GM18499 (cell line): Measurements from ENCODE around the gene SCN2B.

ENCODE experiments used
- ATAC-seq: cut with Tn5 transposase; IDR thresholded peaks from one replicate; pipeline ENCODE4 v1.9.1; 2021; ENCODE audit warnings: moderate number of reproducible peaks; ENCODE audit not compliant: insufficient read depth, unreplicated experiment

The SCN2B gene

DNA sequence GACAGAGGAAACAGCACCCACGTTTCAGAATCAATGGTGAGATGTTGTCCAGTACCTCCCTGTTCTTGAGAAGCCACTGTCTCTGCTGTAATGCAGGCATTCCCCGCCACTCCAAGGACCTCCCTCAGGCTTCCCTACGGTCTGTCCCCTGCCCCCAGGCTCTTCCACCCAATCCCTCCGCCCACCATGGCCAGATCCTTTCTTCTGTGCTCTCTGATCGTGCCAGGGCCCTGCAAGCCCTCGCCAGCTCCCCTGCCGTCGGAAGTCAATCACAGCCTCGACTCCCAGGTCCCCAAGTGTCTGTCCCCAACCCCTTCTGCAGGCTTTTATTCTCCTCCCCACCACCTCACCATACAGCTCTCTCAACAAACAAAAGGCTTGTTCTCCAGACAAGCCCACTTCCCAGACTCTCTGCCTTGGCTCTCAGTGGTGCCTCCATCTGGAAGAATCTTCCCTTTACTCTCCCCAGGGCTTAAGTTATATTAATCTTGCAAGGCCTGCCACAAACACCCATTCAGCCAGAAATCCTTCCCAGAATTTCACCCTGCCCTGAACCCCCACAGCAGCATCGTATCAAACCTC lies 37.5 kb downstream of the SCN2B start:
- ATAC-seq = no peak

- ATAC-seq = no peak
These were observed 39.6 kb downstream of the SCN2B start for GRCh38 chr11:118136801-118137200.

GRCh38 chr11:118136341-118136740 lies 40.1 kb downstream of the SCN2B start:
- no peak for ATAC-seq

- no peak for ATAC-seq
These were observed 40.7 kb downstream of the SCN2B start for GRCh38 chr11:118135796-118136165.

DNA sequence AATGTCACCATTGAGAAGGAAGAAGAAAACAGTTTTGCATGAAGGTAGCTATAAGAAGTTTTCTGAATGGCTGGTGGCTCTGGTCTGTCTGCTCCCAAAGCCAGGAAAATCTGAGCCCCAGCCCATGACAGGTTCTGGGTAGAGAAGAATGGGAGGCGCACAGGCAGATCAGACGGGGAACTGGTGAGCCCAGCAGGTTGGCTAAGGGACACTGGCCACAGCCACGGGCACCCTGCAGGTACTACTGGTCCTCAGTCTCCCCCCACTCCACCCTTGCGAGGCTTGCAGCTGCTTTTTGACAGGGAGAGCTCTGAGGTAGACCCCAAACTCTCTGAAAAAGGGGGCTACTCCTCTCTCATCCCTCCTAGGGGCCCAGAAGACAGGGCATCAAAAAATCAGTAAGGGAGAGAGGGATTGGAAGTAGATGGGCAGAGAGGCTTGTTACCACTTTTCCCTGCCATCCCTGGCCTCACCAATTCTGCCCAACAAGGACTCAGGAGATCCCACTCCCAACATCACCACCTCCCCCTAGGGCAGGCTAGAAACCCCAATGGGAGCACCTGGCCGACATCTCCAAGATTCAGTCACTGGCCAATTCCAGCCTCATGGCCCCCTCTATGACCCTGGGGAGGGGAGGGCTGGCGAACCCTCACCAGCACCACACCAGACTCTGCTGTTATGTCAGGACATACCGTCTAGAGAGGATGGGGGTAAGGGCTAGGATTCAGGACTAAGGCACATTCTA lies 41.2 kb downstream of the SCN2B start:
- ATAC-seq = no peak

GRCh38 chr11:118133816-118134215 lies 42.6 kb downstream of the SCN2B start:
- ATAC-seq = no peak

- no peak for ATAC-seq
These were observed 43.9 kb downstream of the SCN2B start for GRCh38 chr11:118132385-118133151.

DNA sequence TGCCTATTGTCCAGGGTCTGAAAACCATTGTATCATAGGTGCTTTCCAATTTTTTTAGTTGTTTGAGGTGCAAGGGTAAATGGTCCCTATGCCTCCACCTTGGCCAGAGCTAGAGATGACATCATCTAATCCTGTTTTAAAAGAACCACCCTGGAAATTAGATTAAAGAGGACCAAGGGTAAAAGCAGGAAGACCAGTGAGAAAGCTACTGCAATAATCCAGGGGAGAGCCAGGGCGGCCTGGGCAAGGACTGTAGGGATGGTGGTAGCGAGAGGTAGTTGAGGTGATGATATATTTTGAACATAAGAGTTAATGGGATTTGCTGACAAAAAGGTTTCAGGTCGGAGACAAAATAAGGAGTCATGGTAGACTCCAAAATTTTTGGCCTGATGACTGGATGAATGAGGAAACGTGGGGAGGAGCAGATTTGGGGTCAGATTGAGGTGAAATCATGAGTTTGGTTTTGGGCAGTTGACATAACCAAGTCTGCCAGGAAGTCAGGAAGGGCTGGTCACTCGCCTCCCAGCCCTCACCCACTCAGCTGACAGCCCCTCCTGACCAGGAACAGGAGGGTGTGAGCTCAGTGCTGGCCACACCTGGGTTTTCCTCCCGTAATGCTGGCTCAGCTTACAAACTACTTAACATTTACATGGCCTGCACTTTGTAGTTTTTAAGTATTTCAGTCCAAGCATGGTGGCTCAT lies 46.8 kb downstream of the SCN2B start:
- no peak for ATAC-seq

DNA sequence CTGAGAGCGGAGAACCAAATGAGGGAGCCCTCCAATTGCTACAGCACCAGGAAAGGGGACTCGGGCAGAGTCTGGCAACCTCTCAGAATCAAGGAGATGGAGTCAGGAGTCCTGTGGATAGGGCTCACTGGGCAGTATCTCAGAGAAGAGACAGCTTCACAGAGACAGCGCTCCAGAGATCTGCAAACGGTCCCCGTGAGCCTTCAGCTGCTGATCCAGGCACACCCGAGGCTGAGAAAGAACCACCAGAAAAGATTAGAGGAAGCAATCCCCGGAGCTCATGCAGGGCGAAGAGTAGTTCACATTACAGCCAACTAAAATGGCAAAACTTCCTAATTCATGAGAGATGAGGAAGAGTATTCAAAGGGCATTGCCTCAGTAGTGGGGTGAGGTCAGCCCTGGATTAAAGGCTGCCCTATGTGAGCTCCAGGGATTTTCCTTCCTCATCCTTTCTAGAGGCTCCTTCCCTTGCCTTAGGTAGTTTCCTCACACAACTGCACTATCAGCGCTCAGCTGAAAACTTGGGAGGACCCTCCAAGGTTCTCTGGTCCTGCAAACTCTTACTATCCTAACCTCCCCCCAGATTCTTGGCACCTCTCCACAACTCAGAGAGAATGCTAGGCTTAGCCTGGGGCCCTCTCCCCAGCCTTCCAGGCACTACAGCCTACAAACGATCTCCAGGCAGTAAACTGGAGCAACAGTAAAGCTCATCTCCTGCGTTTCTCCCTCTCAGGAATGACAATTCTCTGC lies 47.5 kb downstream of the SCN2B start:
- no peak for ATAC-seq

DNA sequence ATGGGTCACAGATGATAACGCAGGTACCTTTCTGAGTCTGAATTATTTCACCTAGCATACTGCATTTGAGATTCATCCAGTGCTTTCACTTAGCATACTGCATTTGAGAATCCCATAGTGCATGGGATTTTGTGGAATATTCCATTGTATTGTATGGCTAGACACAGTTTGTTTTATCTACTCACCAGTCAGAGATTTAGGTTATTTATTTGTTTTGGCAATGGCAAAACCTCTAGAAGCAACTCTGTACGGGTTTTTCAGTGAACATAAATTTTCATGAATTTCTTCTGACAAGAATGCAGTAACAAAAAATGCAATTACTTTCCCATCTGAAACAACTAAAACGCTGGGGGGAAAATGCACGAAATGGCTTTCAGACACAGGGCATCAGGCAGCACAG lies 48.1 kb downstream of the SCN2B start:
- no peak for ATAC-seq

DNA sequence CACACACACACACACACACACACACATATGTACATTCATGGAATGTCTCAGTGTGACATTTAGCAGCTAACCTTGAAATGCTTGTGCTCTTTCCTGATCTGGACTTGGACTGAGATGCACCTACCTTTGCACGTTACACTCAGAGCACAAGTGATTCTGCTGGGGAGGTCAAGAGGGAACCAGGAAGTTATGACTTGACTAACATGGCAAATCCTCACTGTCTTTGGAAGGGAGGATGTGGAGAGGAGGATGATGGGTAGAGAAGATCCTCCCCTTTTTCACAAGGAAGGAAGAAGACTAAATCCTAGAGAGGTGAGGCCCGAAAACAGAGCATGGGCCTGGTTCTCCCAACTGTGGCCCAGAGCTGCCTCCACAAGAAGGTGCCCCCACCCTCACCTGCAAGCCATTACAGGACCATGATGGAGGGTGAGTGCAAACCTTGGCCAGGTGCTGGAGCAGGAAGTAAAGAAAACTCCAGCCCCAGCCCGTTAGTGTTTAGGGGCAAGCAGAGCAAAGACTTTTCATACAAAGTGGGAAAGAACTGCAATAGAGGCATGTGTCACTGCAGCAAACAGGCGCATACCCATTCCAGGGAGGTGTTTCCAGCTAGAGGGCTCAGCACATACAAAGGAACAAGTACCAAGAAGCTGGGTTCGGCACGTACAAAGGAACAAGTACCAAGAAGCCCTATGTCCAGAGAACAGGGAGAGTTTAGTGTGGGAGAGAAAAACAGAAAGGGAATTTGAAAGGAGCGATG lies 50.2 kb downstream of the SCN2B start:
- ATAC-seq = no peak

DNA sequence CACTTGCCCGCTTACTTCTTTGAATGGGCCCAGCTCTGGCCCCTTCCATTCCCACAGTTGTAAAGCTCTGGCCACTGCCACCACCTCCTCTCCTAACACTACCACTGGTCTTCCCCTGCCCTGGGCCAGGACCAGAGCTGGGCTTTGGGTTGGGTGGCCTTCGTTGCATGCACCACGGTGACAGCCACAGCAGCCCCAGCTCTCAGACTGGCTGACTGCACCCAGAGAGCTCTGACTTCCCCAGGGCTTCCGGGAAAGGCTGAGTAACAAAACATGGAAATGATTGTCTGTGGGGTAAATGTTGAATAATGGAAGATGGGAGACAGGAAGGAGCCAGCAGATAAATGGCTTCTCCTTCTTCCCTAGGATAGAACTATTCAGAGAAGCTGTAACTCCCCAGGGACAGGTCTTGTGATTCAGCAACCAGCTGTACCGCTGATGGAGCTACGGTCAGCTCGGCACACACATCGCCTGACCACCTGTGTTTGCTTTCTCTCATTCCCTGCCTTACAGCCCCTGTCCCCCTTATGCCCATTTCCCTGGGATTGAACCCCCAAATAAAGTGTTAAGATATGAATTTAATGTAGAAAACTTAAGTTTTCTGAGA lies 51.4 kb downstream of the SCN2B start:
- ATAC-seq = no peak

- no peak for ATAC-seq
These were observed 55.6 kb downstream of the SCN2B start for GRCh38 chr11:118120793-118121192.

DNA sequence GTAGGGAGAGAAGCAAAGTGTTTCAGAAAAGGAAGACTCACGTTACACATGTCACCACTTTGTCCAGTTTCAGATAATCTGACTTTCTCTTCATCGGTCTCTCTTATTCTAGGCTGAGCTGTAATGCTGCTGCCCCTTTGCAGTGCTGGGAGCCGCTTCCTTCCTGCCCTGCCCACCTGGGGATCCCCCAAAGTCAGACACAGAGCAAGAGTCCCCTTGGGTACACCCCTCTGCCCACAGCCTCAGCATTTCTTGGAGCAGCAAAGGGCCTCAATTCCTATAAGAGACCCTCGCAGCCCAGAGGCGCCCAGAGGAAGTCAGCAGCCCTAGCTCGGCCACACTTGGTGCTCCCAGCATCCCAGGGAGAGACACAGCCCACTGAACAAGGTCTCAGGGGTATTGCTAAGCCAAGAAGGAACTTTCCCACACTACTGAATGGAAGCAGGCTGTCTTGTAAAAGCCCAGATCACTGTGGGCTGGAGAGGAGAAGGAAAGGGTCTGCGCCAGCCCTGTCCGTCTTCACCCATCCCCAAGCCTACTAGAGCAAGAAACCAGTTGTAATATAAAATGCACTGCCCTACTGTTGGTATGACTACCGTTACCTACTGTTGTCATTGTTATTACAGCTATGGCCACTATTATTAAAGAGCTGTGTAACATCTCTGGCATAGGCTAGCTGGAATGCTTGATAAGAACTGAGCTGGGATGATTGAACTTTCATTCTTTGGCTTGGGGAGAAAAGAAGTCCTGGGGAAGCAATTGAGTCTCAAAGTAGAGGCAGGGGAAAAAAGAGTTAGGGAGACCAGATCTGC lies 58.4 kb downstream of the SCN2B start:
- ATAC-seq = no peak

DNA sequence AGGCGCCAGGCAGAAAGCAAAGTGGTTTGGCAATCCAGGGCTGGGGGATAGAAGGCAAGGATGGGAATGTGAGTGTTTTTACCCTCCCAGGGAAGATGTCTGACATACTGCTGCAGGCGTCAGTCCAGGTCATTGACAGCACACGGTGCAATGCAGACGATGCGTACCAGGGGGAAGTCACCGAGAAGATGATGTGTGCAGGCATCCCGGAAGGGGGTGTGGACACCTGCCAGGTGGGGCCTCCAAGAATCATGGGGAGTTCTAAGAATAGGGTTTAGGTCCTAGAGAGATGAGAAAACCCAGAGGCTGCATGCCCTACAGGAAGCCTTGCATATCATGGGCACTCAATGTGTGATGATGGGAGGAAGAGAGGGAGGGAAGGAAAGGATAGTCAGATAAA lies 61.4 kb downstream of the SCN2B start:
- no peak for ATAC-seq

DNA sequence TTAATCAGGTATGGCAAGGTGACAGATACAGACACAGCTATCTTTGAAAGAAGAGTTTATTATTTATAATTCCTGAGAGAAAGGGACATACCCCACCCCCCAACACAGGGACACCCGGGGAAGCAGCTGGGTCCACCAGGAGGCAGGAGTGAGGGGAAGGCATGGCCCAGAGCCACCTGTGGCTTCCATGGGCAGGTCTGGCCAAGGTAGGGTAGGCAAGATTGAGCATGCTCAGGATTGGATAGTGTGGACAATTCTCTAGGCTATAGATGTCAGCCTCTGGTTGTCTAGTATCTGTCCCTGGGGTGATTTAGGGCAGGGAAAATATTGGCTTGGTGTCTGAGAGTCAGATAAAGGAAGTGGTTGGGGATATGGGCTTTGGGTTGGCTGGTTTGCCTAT lies 62.2 kb downstream of the SCN2B start:
- no peak for ATAC-seq

DNA sequence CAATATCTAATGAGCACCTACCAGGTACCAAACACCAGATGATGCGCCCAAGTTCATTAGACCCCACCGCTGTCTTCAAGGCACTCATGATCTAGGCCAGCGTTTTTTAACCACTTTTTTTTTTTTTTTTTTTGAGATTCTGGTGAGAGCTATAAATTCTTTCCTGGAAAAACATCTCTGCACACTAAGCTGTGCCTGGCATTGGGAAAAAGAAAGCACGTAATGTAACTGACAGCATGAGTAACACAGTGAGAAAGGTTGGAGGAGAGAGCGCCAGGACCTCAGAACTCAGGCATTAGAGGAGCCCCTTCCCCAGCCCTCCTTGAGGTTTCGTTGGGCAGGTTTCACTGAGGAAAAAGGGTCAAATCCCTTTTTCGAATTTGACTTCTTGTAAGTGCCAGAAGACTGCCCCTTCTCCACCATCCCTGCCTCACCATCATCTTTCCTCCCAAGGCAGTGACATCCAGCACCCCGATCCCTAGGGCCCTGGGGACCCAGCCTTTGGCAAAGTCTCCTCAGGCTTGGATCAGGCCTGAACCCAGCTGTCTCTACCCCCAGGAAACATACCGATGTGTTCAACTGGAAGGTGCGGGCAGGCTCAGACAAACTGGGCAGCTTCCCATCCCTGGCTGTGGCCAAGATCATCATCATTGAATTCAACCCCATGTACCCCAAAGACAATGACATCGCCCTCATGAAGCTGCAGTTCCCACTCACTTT lies 63.6 kb downstream of the SCN2B start:
- no peak for ATAC-seq
